Activated naive CD4-positive, alpha-beta T cell treated with anti-CD3 and anti-CD28 coated beads, Interleukin-2, amount 50 U/mL, for 16 hours (primary cell): ENCODE data around the gene FGGY.
"Not testable (repeated sequence)": the region's sequence is repeated elsewhere in the genome, so short reads cannot be mapped to it uniquely, and the experiment has no call there.

Source experiments
- DNase-seq: peaks from one replicate; pipeline ENCODE4 v3.0.0-alpha.2; 2020

The FGGY gene

DNA sequence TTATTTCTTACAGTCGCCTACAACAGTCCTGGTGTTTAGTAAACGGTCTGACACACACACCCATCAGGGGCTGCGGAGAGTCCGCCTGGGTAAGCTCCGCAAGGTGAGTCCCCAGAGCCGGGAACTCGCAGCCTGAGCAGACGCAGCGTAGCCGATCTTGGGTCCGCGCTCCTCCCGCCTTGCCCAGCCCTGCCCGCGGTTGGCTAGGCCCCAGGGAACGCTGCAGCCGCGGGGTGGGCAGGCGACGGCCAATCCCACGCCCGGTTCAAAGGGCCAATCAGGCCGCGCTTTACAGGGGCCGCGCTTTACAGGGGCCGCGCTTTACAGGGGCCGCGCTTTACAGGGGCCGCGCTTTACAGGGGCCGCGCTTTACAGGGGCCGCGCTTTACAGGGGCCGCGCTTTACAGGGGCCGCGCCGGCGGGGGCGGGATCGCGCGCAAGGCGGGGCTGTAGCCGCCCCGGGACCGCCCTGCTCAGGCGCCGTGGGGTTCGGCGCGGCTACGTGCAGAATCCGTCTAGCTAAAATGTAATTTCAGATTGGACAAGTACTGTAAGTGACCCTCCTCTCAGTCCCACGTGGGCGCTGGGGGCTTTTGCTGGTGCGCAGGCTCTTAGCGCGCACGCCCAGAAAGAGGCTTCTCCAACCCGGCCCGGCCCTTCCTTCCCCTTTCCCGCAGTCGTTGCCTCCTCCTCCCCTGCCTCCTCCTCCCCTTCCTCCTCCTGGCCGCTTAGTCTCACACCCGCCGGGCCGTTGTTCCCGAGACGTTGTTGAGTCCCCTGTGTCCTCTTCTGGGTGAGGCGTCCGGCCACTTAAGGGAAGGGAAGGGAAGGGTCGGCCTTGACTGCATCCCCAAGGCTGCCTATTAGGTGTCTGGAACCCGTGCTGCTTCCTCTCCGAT lies at the start of gene FGGY:
Gene FGGY (plus strand): TSS at position 737 of the 899 bp plus-strand sequence. CDS start 24,456 bp downstream, outside the sequence.
- DNase-seq: peak; percentile 76

GRCh38 chr1:59248758-59249157 lies 48.1 kb upstream of the FGGY start:
- no peak for DNase-seq

GRCh38 chr1:59249396-59250137 lies 47.3 kb upstream of the FGGY start:
- DNase-seq: no peak

DNA sequence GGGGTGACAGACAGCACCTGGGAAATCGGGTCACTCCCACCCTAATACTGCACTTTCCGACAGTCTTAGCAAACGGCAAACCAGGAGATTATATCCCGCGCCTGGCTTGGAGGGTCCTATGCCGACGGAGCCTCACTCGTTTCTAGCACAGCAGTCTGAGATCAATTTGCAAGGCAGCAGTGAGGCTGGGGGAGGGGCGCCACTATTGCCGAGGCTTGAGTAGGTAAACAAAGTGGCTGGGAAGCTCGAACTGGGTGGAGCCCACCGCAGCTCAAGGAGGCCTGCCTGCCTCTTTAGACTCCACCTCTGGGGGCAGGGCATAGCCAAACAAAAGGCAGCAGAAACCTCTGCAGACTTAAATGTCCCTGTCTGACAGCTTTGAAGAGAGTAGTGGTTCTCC lies 45.8 kb upstream of the FGGY start:
- not testable (repeated sequence) for DNase-seq

- not testable (repeated sequence) for DNase-seq
Measured at GRCh38 chr1:59256429-59256828, 40.5 kb upstream of the FGGY start.

- no peak for DNase-seq
Measured at GRCh38 chr1:59258412-59259032, 38.4 kb upstream of the FGGY start.

GRCh38 chr1:59261537-59261936 lies 35.4 kb upstream of the FGGY start:
- no peak for DNase-seq

- DNase-seq: no peak
Measured at GRCh38 chr1:59262631-59263030, 34.3 kb upstream of the FGGY start.

GRCh38 chr1:59263111-59263510 lies 33.8 kb upstream of the FGGY start:
- DNase-seq: no peak

DNA sequence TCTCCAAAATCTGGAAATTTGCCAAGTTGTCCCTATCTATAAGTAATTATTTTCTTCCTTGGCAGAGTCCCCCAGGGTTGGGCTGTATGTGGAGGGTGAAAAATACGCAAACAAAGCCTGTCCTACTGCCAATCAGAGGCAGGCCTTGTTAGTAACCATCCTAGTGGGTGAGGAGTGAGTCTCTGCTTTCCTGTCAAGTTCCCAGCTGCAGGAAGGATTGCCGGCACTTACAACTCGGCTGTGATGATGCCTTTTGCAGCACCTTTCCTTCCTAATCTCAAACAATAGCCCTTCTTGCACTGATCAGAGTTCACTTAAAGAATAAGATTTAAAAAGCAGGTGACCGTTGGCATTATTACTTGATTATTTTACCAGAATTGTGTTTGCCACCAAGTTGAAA lies 31.3 kb upstream of the FGGY start:
- DNase-seq: no peak

DNA sequence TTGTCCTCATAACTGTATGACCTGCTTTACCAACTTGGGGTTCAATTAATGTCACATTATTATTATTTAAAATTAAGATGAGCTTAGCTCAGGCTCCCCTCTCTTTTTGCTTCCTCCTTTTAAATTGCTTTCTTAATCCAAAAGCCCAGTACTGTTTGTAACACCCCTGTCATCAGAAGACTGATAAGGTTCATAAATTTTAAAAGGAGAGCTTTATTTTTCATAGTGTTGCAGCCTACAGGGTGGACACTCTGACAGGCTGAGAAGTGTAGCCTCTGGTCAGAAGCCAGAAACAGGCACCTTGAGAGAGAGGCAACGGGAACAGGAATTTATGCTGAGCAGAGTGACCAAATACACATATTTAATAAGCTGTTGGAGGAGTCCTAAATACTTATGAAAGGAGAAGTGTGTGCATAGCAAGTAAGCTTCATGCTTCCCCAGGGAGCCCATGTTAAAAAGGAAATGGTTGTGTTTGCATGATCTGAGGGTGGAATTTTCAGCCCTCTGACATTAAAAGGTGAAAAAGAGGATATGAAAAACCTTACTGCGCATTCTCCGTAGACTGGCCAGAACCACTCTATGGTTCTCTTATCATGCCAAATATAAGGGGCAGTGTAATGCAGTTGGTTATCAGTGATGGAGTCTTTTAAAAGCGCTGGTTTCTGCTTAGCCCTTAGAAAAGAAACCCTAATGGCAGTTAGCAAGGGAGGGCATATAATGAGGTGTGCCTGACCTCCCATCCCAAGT lies 30.5 kb upstream of the FGGY start:
- no peak for DNase-seq

GRCh38 chr1:59266927-59267293 lies 30.0 kb upstream of the FGGY start:
- no peak for DNase-seq

- DNase-seq: no peak
Measured at GRCh38 chr1:59268406-59268805, 28.5 kb upstream of the FGGY start.

DNA sequence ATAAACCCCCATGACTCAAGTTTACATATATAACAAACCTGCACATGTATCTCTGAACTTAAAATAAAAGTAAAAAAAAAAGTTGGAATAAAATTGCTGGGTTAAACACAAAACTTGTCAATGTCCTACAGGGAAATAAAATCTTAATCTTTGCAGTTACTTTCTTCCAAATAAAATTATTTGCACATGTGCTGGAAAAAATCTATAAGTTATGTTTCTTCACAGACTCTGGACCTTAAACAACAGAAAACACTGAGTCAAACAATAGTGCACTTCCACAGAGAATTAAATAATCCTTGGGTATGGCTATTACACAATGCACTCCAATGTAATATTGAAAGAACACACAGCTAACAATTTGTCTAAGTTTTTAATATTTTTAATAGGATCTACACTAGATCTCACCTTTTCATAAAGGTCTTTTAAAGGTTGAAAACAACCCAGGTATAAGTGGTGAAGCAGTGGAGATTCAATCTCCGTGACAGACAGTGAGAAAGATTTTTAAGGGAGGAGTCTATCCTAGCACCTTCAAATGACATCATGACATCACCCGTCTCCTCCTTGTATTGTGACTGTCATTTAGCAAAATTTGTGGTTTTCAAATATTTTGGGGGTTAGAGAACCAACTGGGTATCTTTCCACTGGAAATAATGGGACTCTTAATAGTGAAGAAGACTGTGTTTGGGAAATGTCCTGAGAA lies 25.2 kb upstream of the FGGY start:
- DNase-seq: no peak

DNA sequence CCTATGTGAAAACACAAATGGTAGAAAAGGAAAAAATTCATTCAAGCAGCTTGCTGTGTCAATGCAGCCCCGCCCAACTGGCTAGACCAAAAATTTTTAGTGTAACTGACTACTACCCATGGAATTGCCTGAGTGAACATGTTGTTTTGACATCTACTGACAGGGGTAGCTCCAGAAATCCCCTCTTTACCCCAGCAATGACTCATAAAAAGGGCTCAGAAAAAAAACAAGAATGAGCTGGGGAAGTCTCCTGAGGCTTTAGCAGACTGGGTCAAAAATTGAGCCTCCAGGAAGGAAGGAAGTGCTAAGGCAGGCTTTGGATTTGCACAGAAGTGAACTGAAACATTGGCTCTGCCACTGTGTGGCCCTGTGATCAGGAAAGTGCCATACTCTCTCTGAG lies 24.4 kb upstream of the FGGY start:
- no peak for DNase-seq

- DNase-seq: no peak
Measured at GRCh38 chr1:59276439-59276851, 20.4 kb upstream of the FGGY start.

GRCh38 chr1:59278780-59279354 lies 18.0 kb upstream of the FGGY start:
- no peak for DNase-seq

DNA sequence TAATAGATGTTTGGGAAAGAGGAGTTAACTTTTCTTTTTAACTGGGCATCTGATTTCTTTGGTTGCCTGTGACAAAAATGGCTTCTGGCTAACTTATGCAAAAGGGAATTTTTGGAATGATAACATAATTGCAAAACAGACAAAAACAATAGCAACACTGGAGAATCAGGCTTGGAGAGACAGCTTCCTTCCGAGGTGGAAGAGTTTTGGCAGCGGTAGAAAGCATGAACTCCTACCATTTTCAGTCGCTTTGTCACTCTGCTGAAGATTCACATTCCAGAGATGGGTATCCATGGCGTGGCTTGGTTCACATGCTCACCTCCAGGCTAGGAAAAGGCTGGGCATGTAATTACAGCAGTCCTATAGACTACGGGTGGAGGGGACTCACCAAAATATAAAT lies 17.2 kb upstream of the FGGY start:
- DNase-seq: no peak

DNA sequence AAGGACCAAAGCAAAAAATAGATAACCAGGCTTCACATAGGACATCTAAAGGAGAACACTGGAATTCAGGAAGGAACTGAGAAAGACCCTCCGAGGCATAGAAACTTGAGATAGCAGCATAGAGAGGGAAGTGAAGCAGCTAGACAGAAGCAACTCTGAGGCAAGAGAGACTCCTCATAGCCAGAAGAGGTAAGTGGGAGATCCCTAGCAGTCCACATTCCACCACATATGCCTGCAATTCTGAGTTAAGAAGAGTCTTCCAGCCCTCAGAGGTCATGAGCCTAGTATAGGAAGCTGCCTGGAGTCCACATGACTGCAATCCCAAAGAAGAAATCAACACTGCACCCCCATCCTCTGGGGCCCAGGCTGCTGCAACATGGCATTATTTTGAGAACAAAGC lies 13.9 kb upstream of the FGGY start:
- no peak for DNase-seq

GRCh38 chr1:59285691-59286090 lies 11.2 kb upstream of the FGGY start:
- DNase-seq: no peak

DNA sequence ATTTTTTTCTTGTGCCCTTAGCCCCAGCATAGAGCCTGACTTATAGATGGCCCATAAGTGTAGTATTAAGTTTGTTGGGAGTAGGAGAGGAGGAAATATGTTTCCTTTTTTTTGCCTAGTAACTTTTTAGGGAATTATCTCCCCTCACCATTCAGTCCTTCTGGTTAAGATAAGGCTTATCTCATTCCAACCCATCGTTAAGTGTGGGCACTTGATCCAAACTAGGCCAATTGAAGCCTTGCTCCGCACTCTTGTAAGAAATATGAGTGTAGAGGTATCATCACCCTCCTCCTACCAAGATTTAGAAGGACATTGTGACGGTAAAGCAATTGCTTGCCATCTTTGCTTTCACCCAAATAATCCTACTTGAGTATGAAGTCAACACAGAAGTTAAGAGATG lies 8.8 kb upstream of the FGGY start:
- DNase-seq: no peak

GRCh38 chr1:59289570-59289969 lies 7.3 kb upstream of the FGGY start:
- no peak for DNase-seq
